Skeletal muscle satellite cell (primary cell): Measurements from ENCODE around the gene ZDHHC9.

ENCODE experiments used
- H3K27me3 ChIP-seq: 2 replicates; pipeline ENCODE4 v1.7.0; 2013; ENCODE audit warnings: low read length; ENCODE audit not compliant: control insufficient read depth, insufficient read depth
- H3K36me3 ChIP-seq: 2 replicates; pipeline ENCODE4 v1.7.0; 2013; ENCODE audit warnings: mild to moderate bottlenecking, control low read depth, low read length; ENCODE audit not compliant: insufficient read depth
- H3K4me1 ChIP-seq: 2 replicates; pipeline ENCODE4 v1.7.0; 2013; ENCODE audit warnings: low read length; ENCODE audit not compliant: control insufficient read depth, insufficient read depth
- H3K4me2 ChIP-seq: 2 replicates; pipeline ENCODE4 v1.7.0; 2013; ENCODE audit warnings: mild to moderate bottlenecking, low read length
- H3K4me3 ChIP-seq: 2 replicates; pipeline ENCODE4 v1.7.0; 2013; ENCODE audit warnings: low read length
- H3K9ac ChIP-seq: 2 replicates; pipeline ENCODE4 v1.7.0; 2013; ENCODE audit warnings: mild to moderate bottlenecking, low read depth, low read length, moderate library complexity
- H3K9me3 ChIP-seq: replicated peaks from 2 replicates; pipeline ENCODE4 v1.7.0; 2013; ENCODE audit warnings: mild to moderate bottlenecking, control low read depth, low read length

Gene ZDHHC9

DNA sequence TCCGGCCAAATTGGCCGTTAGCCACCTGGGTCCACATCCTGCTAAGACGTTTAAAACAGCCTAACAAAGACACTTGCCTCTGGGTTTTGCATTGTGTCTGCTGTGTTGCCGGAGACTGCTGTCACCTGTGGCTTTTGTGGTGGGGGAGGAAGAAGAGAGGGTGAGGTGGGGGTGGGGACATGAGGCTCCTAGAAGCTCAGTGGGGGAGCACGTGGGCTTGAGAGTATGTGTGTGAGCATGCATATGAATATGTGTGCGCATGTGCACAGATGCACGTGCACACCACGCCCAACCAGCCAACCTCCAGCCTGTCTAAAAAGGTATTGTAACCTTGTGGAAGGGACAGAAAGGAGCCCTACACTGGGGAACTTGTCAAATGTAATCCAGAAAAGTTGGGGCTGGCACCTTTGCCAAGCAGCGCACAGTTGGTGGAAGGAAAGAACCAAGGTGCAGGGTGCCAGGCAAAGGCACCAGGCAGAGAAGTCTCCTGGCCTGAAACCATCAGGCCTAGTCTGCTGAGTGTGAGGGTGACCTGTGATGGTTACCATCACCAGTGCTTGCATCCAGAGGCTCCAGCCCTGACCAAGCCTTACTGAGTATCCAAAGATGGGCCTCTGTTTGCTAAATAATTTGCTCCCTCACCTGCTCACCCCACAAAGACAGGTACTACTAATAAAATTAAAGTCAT is 74.1 kb downstream of the ZDHHC9 start:
- Histone ChIP-seq H3K4me3 (no peak overlapping the region), H3K4me1 (no peaks in the 10 kb centered on the region), H3K9me3 (no peaks in the 10 kb centered on the region), H3K36me3 (no peaks in the 10 kb centered on the region), H3K4me2 (no peak overlapping the region), H3K9ac (no peak overlapping the region), H3K27me3 (peaks cover 5% of the 10 kb centered on the region)

DNA sequence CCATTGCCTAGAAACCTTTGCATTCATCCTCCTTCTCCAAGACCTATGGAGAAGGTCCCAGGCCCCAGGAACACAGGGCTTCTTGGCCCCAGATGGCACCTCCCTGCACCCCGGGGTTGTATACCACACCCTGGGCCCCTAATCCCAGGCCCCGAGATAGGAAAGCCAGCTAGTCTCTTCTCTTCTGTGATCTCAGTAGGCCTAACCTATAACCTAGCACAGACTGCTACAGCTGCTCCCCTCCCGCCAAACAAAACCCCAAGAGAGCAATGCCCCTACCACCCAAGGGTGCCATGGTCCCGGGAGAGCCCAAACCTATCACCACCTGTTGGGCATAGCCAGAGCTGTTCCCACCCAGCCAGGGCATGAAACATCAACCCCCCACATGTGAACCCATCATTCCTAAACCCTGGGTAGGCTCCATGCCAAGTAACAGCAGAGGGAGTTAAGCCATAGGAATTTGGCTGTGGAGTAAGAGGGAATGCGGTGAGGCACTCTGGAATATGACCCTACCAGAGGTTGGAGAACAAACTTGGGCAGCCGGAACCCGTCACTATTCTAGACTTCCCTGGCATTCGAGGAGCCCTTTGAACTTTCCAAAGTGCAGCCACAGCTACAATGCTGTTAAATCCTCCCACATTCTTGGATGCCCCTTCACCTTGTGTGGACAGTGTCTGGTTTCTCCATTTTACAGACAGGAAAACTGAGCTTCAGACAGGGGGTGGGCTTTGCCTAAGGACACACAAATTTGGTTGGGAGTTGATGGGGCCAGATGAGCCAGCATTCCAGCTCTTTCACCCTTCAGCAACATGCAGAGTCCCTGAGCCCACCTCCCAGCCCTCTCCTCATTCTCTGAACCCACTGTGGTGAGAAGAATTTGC is 74.9 kb downstream of the ZDHHC9 start:
- H3K4me1 ChIP-seq = no peaks in the 10 kb centered on the region
- H3K9me3 ChIP-seq = no peaks in the 10 kb centered on the region
- H3K9ac ChIP-seq = no peak overlapping the region
- no peaks in the 10 kb centered on the region for H3K36me3 ChIP-seq
- H3K4me2 ChIP-seq = no peak overlapping the region
- H3K27me3 ChIP-seq = peaks cover 5% of the 10 kb centered on the region
- H3K4me3 ChIP-seq = no peak overlapping the region

DNA sequence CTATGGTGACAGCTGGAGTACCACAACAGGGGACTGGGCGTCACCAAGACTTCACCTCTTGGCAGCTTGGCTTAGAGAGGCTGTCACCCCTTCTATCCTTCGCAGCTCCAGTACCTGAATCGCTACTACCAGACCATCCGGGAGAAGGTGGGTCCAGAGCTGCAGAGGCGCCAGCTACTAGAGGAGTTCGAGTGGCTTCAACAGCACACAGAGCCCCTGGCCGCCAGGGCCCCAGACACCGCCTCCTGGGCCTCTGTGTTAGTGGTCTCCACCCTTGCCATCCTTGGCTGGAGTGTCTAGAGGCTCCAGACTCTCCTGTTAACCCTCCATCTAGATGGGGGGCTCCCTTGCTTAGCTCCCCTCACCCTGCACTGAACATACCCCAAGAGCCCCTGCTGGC is 75.5 kb downstream of the ZDHHC9 start:
- Histone ChIP-seq H3K9ac (no peak overlapping the region), H3K27me3 (peaks cover 5% of the 10 kb centered on the region), H3K36me3 (no peaks in the 10 kb centered on the region), H3K4me2 (no peak overlapping the region), H3K4me1 (no peaks in the 10 kb centered on the region), H3K9me3 (no peaks in the 10 kb centered on the region), H3K4me3 (no peak overlapping the region)

DNA sequence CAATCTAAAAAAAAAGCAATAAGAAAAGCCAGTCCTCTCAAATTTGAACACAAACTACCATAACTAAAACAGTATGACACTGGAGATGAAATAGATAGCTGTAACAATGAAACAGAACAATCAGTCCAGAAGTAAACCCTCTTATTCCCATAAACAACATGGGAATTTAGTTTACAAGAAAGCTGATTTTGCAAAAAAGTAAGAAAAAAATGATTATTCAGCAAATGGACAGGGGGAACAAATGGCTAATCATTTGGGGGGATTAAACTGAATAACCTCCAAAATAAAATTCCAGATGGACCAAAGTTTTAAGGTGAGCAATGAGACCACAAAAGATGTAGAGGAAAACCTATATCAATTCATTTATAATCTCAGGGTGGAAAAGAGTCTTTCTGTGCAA is 80.0 kb downstream of the ZDHHC9 start:
- no peaks in the 10 kb centered on the region for H3K4me1 ChIP-seq

GRCh38 chrX:129762448-129762847 is 81.2 kb downstream of the ZDHHC9 start:
- Histone ChIP-seq H3K4me2 (no peak overlapping the region), H3K9ac (no peak overlapping the region), H3K36me3 (no peaks in the 10 kb centered on the region), H3K9me3 (no peaks in the 10 kb centered on the region), H3K4me1 (no peaks in the 10 kb centered on the region), H3K4me3 (no peak overlapping the region), H3K27me3 (no peaks in the 10 kb centered on the region)

More for the DNA sequence above, 80.0 kb downstream of the ZDHHC9 start:
- Histone ChIP-seq H3K9ac (no peak overlapping the region), H3K36me3 (no peaks in the 10 kb centered on the region), H3K4me3 (no peak overlapping the region), H3K27me3 (no peaks in the 10 kb centered on the region), H3K9me3 (no peaks in the 10 kb centered on the region), H3K4me2 (no peak overlapping the region)

DNA sequence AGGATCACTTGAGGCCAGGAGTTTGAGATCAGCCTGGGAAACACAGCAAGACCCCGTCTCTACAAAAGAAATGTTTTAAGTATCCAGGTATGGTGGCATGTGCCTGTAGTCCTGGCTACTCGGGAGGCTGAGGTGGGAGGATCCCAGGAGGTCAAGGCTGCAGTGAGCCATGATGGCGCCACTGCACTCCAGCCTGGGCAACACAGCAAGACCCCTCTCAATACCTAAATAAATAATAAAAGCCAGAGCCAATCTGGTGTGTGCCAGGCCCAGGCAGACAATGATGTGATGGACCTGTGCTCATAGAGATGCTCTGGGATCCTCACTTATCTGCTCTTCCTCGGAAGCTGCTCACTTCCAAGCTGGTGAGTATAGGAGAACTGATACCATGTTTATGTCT is 82.1 kb downstream of the ZDHHC9 start:
- Histone ChIP-seq H3K27me3 (no peaks in the 10 kb centered on the region), H3K36me3 (no peaks in the 10 kb centered on the region), H3K4me2 (no peak overlapping the region), H3K4me1 (no peaks in the 10 kb centered on the region), H3K9ac (no peak overlapping the region), H3K4me3 (no peak overlapping the region), H3K9me3 (no peaks in the 10 kb centered on the region)

GRCh38 chrX:129760981-129761380 is 82.7 kb downstream of the ZDHHC9 start:
- H3K4me1 ChIP-seq = no peaks in the 10 kb centered on the region
- H3K27me3 ChIP-seq = no peaks in the 10 kb centered on the region
- no peaks in the 10 kb centered on the region for H3K36me3 ChIP-seq
- no peak overlapping the region for H3K9ac ChIP-seq
- H3K9me3 ChIP-seq = no peaks in the 10 kb centered on the region
- H3K4me3 ChIP-seq = no peak overlapping the region
- no peak overlapping the region for H3K4me2 ChIP-seq

DNA sequence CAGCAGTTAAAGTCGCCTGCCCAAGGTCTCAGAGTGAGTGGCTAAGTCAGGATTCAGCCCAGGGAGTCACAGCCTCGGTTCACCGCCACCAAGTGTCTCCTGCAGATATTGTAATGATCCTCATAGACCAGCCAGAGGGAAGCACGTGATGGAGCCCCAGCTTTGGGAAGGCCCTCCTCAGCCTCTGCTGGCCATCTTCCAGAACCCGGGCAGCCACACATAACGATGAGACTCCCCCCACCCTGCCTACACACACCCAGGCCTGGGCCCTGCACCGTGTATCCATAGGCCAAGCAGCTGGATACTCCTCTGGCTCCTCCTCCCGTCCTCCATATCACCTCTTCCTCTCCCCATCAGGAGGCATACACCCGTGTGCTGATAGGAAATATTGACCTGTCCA is 83.5 kb downstream of the ZDHHC9 start:
- no peaks in the 10 kb centered on the region for H3K27me3 ChIP-seq
- no peak overlapping the region for H3K9ac ChIP-seq
- no peaks in the 10 kb centered on the region for H3K36me3 ChIP-seq
- H3K4me3 ChIP-seq = no peak overlapping the region
- H3K4me2 ChIP-seq = no peak overlapping the region
- H3K9me3 ChIP-seq = no peaks in the 10 kb centered on the region
- H3K4me1 ChIP-seq = no peaks in the 10 kb centered on the region

- no peak overlapping the region for H3K9ac ChIP-seq
- H3K4me3 ChIP-seq = no peak overlapping the region
These were observed 84.1 kb downstream of the ZDHHC9 start for GRCh38 chrX:129759576-129760061.

DNA sequence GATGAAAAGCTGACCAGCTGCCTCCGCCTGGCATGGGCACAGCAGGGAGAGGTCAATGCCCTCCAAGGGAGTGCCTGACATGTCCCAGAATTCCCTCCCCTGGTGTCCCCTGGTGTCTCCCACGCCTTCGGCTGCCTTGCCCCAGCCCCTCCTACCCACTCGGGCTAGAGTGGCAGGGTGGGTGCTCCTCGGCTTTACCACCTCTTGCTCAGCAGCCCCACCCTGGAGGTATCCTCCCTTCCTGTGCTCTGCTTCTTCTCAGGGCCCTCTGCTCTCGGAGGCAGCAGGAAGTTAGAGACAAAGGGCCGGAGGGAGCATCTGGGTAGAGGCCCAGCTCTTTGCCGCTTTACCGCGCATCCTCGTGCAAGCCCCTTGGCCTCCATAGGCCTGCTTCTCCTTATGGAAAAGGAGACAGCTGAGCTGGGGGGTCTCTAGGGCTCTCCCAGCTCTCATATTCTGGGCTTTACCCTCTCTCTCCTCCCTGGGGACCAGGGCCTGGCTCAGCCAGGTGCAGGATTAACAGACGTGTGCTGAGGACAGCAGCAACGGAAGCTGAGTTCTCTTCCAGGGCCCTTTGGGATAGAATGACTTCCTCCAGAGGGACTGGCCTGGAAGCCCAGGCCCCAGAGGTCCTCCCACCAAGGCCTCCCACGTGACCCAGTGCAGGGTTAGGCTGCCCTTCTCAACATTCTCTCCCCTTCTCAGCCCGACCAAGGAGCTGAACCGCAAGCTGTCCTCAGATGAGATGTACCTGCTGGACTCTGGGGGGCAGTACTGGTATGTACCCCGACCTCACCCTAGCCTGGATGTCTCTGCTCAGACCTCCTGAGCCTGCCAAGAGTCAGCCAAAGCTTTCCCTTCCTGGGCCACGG is 87.7 kb downstream of the ZDHHC9 start:
- no peak overlapping the region for H3K9ac ChIP-seq
- no peaks in the 10 kb centered on the region for H3K9me3 ChIP-seq
- no peak overlapping the region for H3K4me2 ChIP-seq
- no peak overlapping the region for H3K4me3 ChIP-seq
- no peaks in the 10 kb centered on the region for H3K4me1 ChIP-seq
- H3K36me3 ChIP-seq = no peaks in the 10 kb centered on the region
- peaks cover 6% of the 10 kb centered on the region for H3K27me3 ChIP-seq

More at GRCh38 chrX:129759576-129760061, 84.1 kb downstream of the ZDHHC9 start:
- Histone ChIP-seq H3K4me1 (no peaks in the 10 kb centered on the region), H3K9me3 (no peaks in the 10 kb centered on the region), H3K4me2 (no peak overlapping the region), H3K27me3 (peaks cover 3% of the 10 kb centered on the region), H3K36me3 (no peaks in the 10 kb centered on the region)
